Ishikawa (cell line): ENCODE data around the gene AUTS2.

Experiments
- CEBPB ChIP-seq: IDR thresholded peaks from 2 replicates; pipeline ENCODE4 v1.6.1; 2012
- EGR1 ChIP-seq: IDR thresholded peaks from 2 replicates; pipeline ENCODE4 v1.6.1; 2012
- EP300 ChIP-seq: IDR thresholded peaks from 2 replicates; pipeline ENCODE4 v1.6.1; 2012; ENCODE audit warnings: borderline replicate concordance
- FOXM1 ChIP-seq: IDR thresholded peaks from 2 replicates; pipeline ENCODE4 v1.6.1; 2012; ENCODE audit warnings: low read depth, borderline replicate concordance
- RAD21 ChIP-seq: IDR thresholded peaks from 2 replicates; pipeline ENCODE4 v1.6.1; 2012; ENCODE audit warnings: low read depth
- TAF1 ChIP-seq: IDR thresholded peaks from 2 replicates; pipeline ENCODE4 v1.6.1; 2012; ENCODE audit warnings: low read depth, mild to moderate bottlenecking
- TEAD4 ChIP-seq: IDR thresholded peaks from 2 replicates; pipeline ENCODE4 v1.6.1; 2012
- ZBTB7A ChIP-seq: IDR thresholded peaks from 2 replicates; pipeline ENCODE4 v1.6.1; 2012; ENCODE audit warnings: low read depth
- TF ChIP-seq, protein P1 (sequence below): IDR thresholded peaks from 2 replicates; pipeline ENCODE4 v1.6.1; 2012; ENCODE audit warnings: low read depth, mild to moderate bottlenecking
- TF ChIP-seq, protein P2 (sequence below): IDR thresholded peaks from 2 replicates; pipeline ENCODE4 v1.6.1; 2012

DNA sequence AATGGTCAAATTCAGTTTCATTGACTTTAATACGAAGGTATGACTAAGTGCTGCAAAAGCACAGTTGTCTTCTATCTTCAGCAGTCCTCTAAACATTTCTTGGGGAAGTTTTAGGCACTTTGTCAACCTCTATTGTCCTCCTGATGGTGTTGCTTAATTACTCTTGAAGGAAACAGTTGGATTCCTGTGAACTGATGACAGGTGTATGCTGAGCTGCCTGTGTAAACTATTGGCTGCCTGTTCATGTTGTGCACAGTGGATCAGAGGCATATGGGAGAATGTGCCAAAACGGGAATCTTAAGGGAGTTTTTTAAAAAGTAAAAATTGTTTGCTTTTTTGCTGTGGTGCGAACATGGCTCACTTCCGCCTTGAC, 221.0 kb downstream of the AUTS2 start:
- TF ChIP-seq RAD21 (no peak), FOXM1 (no peak), TAF1 (no peak), ZBTB7A (no peak), EP300 (no peak), TEAD4 (no peak), EGR1 (no peak), CEBPB (no peak)
- TF ChIP-seq, protein P1, sequence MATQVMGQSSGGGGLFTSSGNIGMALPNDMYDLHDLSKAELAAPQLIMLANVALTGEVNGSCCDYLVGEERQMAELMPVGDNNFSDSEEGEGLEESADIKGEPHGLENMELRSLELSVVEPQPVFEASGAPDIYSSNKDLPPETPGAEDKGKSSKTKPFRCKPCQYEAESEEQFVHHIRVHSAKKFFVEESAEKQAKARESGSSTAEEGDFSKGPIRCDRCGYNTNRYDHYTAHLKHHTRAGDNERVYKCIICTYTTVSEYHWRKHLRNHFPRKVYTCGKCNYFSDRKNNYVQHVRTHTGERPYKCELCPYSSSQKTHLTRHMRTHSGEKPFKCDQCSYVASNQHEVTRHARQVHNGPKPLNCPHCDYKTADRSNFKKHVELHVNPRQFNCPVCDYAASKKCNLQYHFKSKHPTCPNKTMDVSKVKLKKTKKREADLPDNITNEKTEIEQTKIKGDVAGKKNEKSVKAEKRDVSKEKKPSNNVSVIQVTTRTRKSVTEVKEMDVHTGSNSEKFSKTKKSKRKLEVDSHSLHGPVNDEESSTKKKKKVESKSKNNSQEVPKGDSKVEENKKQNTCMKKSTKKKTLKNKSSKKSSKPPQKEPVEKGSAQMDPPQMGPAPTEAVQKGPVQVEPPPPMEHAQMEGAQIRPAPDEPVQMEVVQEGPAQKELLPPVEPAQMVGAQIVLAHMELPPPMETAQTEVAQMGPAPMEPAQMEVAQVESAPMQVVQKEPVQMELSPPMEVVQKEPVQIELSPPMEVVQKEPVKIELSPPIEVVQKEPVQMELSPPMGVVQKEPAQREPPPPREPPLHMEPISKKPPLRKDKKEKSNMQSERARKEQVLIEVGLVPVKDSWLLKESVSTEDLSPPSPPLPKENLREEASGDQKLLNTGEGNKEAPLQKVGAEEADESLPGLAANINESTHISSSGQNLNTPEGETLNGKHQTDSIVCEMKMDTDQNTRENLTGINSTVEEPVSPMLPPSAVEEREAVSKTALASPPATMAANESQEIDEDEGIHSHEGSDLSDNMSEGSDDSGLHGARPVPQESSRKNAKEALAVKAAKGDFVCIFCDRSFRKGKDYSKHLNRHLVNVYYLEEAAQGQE = no peak
- TF ChIP-seq, protein P2, sequence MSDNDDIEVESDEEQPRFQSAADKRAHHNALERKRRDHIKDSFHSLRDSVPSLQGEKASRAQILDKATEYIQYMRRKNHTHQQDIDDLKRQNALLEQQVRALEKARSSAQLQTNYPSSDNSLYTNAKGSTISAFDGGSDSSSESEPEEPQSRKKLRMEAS = no peak
